MCF 10A (cell line): Measurements from ENCODE around the gene TRPM5. TPM values are rescaled to one million over a fixed set of nuclear protein-coding genes. Genes with fewer than 3 reads are reported as not detected.

Experiments
- BruUV-seq: library from RNA; stranded (reverse); fragments of 400-500 nt; replicated peaks from 2 replicates; lab custom pipeline; 2021; lab: Mats Ljungman, UMichigan
- CTCF ChIA-PET: fragments of 300-600 bp; sonication (Branson Sonifier 250); formaldehyde crosslinking; extraction: SDS; loops from one replicate; lab custom pipeline; 2021; ENCODE audit warnings: antibody characterized with exemption, inconsistent platforms; lab: Yijun Ruan, JAX
- POLR2A ChIA-PET: fragments of 300-600, 350-650 bp; sonication (Branson Sonifier 250); formaldehyde crosslinking; extraction: SDS; loops from one replicate; lab custom pipeline; 2020; ENCODE audit warnings: antibody characterized with exemption, inconsistent platforms; lab: Yijun Ruan, JAX
- DNase-seq: peaks from one replicate; pipeline ENCODE4 v3.0.0-alpha.2; 2018; ENCODE audit not compliant: unreplicated experiment
- H3K27ac Mint-ChIP-seq: one replicate; pipeline ENCODE4 v1.8.0; 2022; ENCODE audit warnings: mild to moderate bottlenecking, low read depth, mixed read lengths; ENCODE audit not compliant: unreplicated experiment
- H3K27me3 Mint-ChIP-seq: one replicate; pipeline ENCODE4 v1.8.0; 2022; ENCODE audit warnings: mixed read lengths; ENCODE audit not compliant: insufficient read depth, unreplicated experiment
- H3K36me3 Mint-ChIP-seq: one replicate; pipeline ENCODE4 v1.8.0; 2022; ENCODE audit warnings: mild to moderate bottlenecking, moderate library complexity, mixed read lengths; ENCODE audit not compliant: insufficient read depth, unreplicated experiment
- H3K4me1 Mint-ChIP-seq: one replicate; pipeline ENCODE4 v1.8.0; 2022; ENCODE audit warnings: mixed read lengths; ENCODE audit not compliant: insufficient read depth, unreplicated experiment
- H3K4me3 Mint-ChIP-seq: one replicate; pipeline ENCODE4 v1.8.0; 2022; ENCODE audit warnings: mild to moderate bottlenecking, moderate library complexity, mixed read lengths; ENCODE audit not compliant: unreplicated experiment
- H3K9me3 Mint-ChIP-seq: one replicate; pipeline ENCODE4 v1.8.0; 2022; ENCODE audit warnings: mixed read lengths; ENCODE audit not compliant: unreplicated experiment
- CTCF ChIP-seq: fragments of 200-600 bp; IDR thresholded peaks from one replicate; pipeline ENCODE4 v1.8.0; 2022; ENCODE audit warnings: antibody characterized with exemption, mild to moderate bottlenecking; ENCODE audit not compliant: unreplicated experiment
- intact Hi-C: fragments of 100-400 bp; cut with micrococcal nuclease; formaldehyde crosslinking; loops from 2 replicates; pipeline ENCODE4 v1.14.1; 2022
- total RNA-seq: library from RNA; stranded (reverse); gene quantifications from 2 replicates; pipeline ENCODE4 v1.2.3, GENCODE V29; 2022

The TRPM5 gene
- total RNA-seq, 1 experiment from 2014 or later: not detected

GRCh38 chr11:2451916-2452315 is 7.6 kb upstream of the TRPM5 start:
- Mint-ChIP-seq H3K27ac (no peak overlapping the region), H3K4me3 (no peak overlapping the region), H3K9me3 (no peaks in the 10 kb centered on the region), H3K4me1 (no peaks in the 10 kb centered on the region), H3K36me3 (no peaks in the 10 kb centered on the region), H3K27me3 (peaks cover 1% of the 10 kb centered on the region)
- no peak for TF ChIP-seq CTCF
- no peak for DNase-seq
- intact Hi-C loops: no loop called here
- ChIA-PET POLR2A (no interaction called here), CTCF (interaction anchor here (0.7 to 1.0 kb wide), 2 partner anchors 31 to 38 kb away, joined by 3 to 5 read pairs; no protein-coding TSS in a partner anchor)
- no TSS peak for BruUV-seq

- no peaks in the 10 kb centered on the region for H3K27me3 Mint-ChIP-seq
- no peak for TF ChIP-seq CTCF
- intact Hi-C loops: no loop called here
- H3K4me3 Mint-ChIP-seq: no peak overlapping the region
- H3K27ac Mint-ChIP-seq: no peak overlapping the region
- no peaks in the 10 kb centered on the region for H3K36me3 Mint-ChIP-seq
- no peaks in the 10 kb centered on the region for H3K4me1 Mint-ChIP-seq
- ChIA-PET POLR2A (no interaction called here), CTCF (no interaction called here)
- no peak for DNase-seq
- H3K9me3 Mint-ChIP-seq: no peaks in the 10 kb centered on the region
- no TSS peak for BruUV-seq
Measured at GRCh38 chr11:2451336-2451735, 7.0 kb upstream of the TRPM5 start.

GRCh38 chr11:2450321-2451041 is 6.2 kb upstream of the TRPM5 start:
- POLR2A ChIA-PET: no interaction called here
- CTCF ChIA-PET: interaction anchor here (0.6 to 1.2 kb wide), 2 partner anchors 30 to 116 kb away, joined by 3 read pairs; no protein-coding TSS in a partner anchor
- Mint-ChIP-seq H3K4me3 (no peak overlapping the region), H3K4me1 (no peaks in the 10 kb centered on the region), H3K36me3 (no peaks in the 10 kb centered on the region), H3K27me3 (no peaks in the 10 kb centered on the region), H3K27ac (no peak overlapping the region), H3K9me3 (no peaks in the 10 kb centered on the region)
- BruUV-seq: no TSS peak
- no peak for DNase-seq
- TF ChIP-seq CTCF: no peak
- intact Hi-C loops: no loop called here

GRCh38 chr11:2449548-2450320 is 5.4 kb upstream of the TRPM5 start:
- Mint-ChIP-seq H3K27me3 (no peaks in the 10 kb centered on the region), H3K4me1 (no peaks in the 10 kb centered on the region), H3K4me3 (no peak overlapping the region), H3K9me3 (no peaks in the 10 kb centered on the region), H3K36me3 (no peaks in the 10 kb centered on the region), H3K27ac (no peak overlapping the region)
- CTCF ChIA-PET: interaction anchor here (0.6 to 1.2 kb wide), 3 partner anchors 29 to 144 kb away, joined by 3 read pairs; no protein-coding TSS in a partner anchor
- no peak for TF ChIP-seq CTCF
- POLR2A ChIA-PET: no interaction called here
- no peak for DNase-seq
- intact Hi-C loops: no loop called here
- BruUV-seq: no TSS peak
